HEK293T (cell line): ENCODE measurements around the gene OAS2.

Experiments used
- BHLHE40 ChIP-seq: fragments of 450-650 bp; IDR thresholded peaks from 2 replicates; pipeline ENCODE4 v1.6.1; 2016; ENCODE audit warnings: mild to moderate bottlenecking, moderate library complexity, borderline replicate concordance
- FOXK2 ChIP-seq: fragments of 450-650 bp; IDR thresholded peaks from 2 replicates; pipeline ENCODE4 v1.6.1; 2016; ENCODE audit warnings: mild to moderate bottlenecking
- FOXM1 ChIP-seq: fragments of 450-650 bp; IDR thresholded peaks from 2 replicates; pipeline ENCODE4 v1.6.1; 2017; ENCODE audit warnings: mild to moderate bottlenecking, borderline replicate concordance
- L3MBTL2 ChIP-seq: fragments of 450-650 bp; conservative IDR thresholded peaks from 2 replicates; pipeline ENCODE4 v1.6.1; 2016; ENCODE audit warnings: mild to moderate bottlenecking
- SP1 ChIP-seq: fragments of 450-650 bp; IDR thresholded peaks from 2 replicates; pipeline ENCODE4 v1.6.1; 2017
- SUZ12 ChIP-seq: fragments of 450-650 bp; IDR thresholded peaks from 2 replicates; pipeline ENCODE4 v1.6.1; 2016; ENCODE audit warnings: mild to moderate bottlenecking
- TARDBP ChIP-seq: fragments of 450-650 bp; IDR thresholded peaks from 2 replicates; pipeline ENCODE4 v1.6.1; 2016
- ZNF384 ChIP-seq: fragments of 450-650 bp; IDR thresholded peaks from 2 replicates; pipeline ENCODE4 v1.6.1; 2016

DNA sequence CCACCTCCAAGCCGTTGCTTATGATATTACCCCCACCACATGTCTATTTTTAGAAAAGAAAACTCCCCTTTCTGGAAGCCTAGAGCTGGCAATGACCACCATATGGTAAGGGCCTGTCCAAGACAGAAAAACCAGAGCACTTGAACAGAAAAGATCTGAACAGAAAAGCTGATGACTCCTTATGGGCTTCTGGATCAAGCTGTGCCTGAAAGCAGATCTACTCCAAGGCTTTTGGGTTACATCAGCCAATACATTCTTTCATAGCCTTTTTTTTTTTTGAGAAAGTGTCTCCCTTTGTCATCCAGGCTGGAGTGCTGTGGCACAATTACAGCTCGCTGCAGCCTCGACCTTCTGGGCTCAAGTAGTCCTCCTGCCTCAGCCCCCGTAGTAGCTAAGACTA, 16.8 kb upstream of the OAS2 start:
- TF ChIP-seq SP1 (no peak), FOXM1 (no peak), L3MBTL2 (no peak), ZNF384 (no peak), BHLHE40 (no peak), FOXK2 (no peak), SUZ12 (no peak), TARDBP (no peak)
